Endodermal cell (in vitro differentiated cells): ENCODE results near the gene BRCA2. TPM values are rescaled to one million over a fixed set of nuclear protein-coding genes. Genes with fewer than 3 reads are reported as not detected.

Experiments
- DNase-seq: peaks from one replicate; pipeline ENCODE4 v3.0.0-alpha.2; 2017
- H3K27ac ChIP-seq: 2 replicates; pipeline ENCODE4 v1.5.1; 2013; ENCODE audit warnings: mild to moderate bottlenecking, low read depth, low read length, moderate library complexity
- H3K27me3 ChIP-seq: 2 replicates; pipeline ENCODE4 v1.6.1; 2013; ENCODE audit warnings: mild to moderate bottlenecking, low read length, moderate library complexity; ENCODE audit not compliant: insufficient read depth, control insufficient read depth, poor library complexity, severe bottlenecking
- H3K36me3 ChIP-seq: 2 replicates; pipeline ENCODE4 v1.7.0; 2013; ENCODE audit warnings: mild to moderate bottlenecking, low read length, moderate library complexity; ENCODE audit not compliant: control insufficient read depth, insufficient read depth
- H3K4me1 ChIP-seq: one replicate; pipeline ENCODE4 v1.7.0; 2013; ENCODE audit warnings: low read length; ENCODE audit not compliant: control insufficient read depth, insufficient read depth
- H3K4me3 ChIP-seq: 2 replicates; pipeline ENCODE4 v1.5.1; 2013; ENCODE audit warnings: mild to moderate bottlenecking, low read length, moderate library complexity
- H3K9ac ChIP-seq: 2 replicates; pipeline ENCODE4 v1.6.1; 2013; ENCODE audit warnings: mild to moderate bottlenecking, low read length, moderate library complexity; ENCODE audit not compliant: poor library complexity, severe bottlenecking; ENCODE audit errors: extremely low read depth
- H3K9me3 ChIP-seq: 2 replicates; pipeline ENCODE4 v1.6.1; 2013; ENCODE audit warnings: mild to moderate bottlenecking, low read length, moderate library complexity; ENCODE audit not compliant: control insufficient read depth
- H3K27ac Mint-ChIP-seq: 2 replicates; pipeline ENCODE4 v1.8.0; 2020; ENCODE audit warnings: mixed read lengths
- H3K27me3 Mint-ChIP-seq: 2 replicates; pipeline ENCODE4 v1.8.0; 2021; ENCODE audit warnings: mild to moderate bottlenecking, mixed read lengths; ENCODE audit not compliant: insufficient read depth
- H3K36me3 Mint-ChIP-seq: 2 replicates; pipeline ENCODE4 v1.8.0; 2020; ENCODE audit warnings: low read depth, mixed read lengths
- H3K4me1 Mint-ChIP-seq: 2 replicates; pipeline ENCODE4 v1.8.0; 2020; ENCODE audit warnings: mixed read lengths
- H3K4me3 Mint-ChIP-seq: 2 replicates; pipeline ENCODE4 v1.8.0; 2020; ENCODE audit warnings: mild to moderate bottlenecking, moderate library complexity, mixed read lengths
- H3K9me3 Mint-ChIP-seq: 2 replicates; pipeline ENCODE4 v1.8.0; 2020; ENCODE audit warnings: mild to moderate bottlenecking, mixed read lengths
- CTCF ChIP-seq: fragments of 200-600 bp; sonication (generic); conservative IDR thresholded peaks from 2 replicates; pipeline ENCODE4 v1.5.0; 2021; ENCODE audit warnings: antibody characterized with exemption, mild to moderate bottlenecking
- WGBS, 2 experiments: methylation state at CpG; one replicate each; pipeline versions ENCODE4 v1.1.5 to v1.1.7; 2013; ENCODE audit warnings: missing lambda C conversion rate in 2 of 2, mixed read lengths in 1 of 2; ENCODE audit not compliant: insufficient coverage in 1 of 2, insufficient read length in 1 of 2; 5-methylcytosine and 5-hydroxymethylcytosine counted together
- total RNA-seq, 2 donors: library from RNA; stranded (reverse); fragmentation: NEBNext Ultra II Directional in 1 of 2; extraction: Animal tissue kit (Norgen Biotek cat#: 25700) in 1 of 2; gene quantifications; 2 replicates in 1 of 2; 3 replicates in 1 of 2; pipeline ENCODE4 v1.2.1, GENCODE V29; 2021

The BRCA2 gene
- total RNA-seq, 2 donors from 2014 or later: 25.7 to 27.8 TPM

GRCh38 chr13:32305646-32306045 is 9.7 kb upstream of the BRCA2 start:
- H3K9ac ChIP-seq: no peak overlapping the region
- H3K9me3 Mint-ChIP-seq: no peaks in the 10 kb centered on the region
- H3K4me3 ChIP-seq: no peak overlapping the region
- H3K27me3 ChIP-seq: no peaks in the 10 kb centered on the region
- H3K36me3 ChIP-seq: no peaks in the 10 kb centered on the region
- no peaks in the 10 kb centered on the region for H3K9me3 ChIP-seq
- no peak overlapping the region for H3K4me3 Mint-ChIP-seq
- H3K27ac Mint-ChIP-seq: no peak overlapping the region
- TF ChIP-seq CTCF: no peak
- no peaks in the 10 kb centered on the region for H3K4me1 ChIP-seq
- H3K27ac ChIP-seq: no peak overlapping the region
- H3K4me1 Mint-ChIP-seq: no peaks in the 10 kb centered on the region
- no peaks in the 10 kb centered on the region for H3K27me3 Mint-ChIP-seq
- no peaks in the 10 kb centered on the region for H3K36me3 Mint-ChIP-seq
- DNase-seq: no peak

- no peaks in the 10 kb centered on the region for H3K9me3 Mint-ChIP-seq
- no peaks in the 10 kb centered on the region for H3K4me1 Mint-ChIP-seq
- Histone ChIP-seq H3K36me3 (no peaks in the 10 kb centered on the region), H3K27ac (no peak overlapping the region), H3K27me3 (no peaks in the 10 kb centered on the region), H3K9ac (no peak overlapping the region), H3K4me3 (no peak overlapping the region), H3K4me1 (no peaks in the 10 kb centered on the region), H3K9me3 (no peaks in the 10 kb centered on the region)
- H3K27me3 Mint-ChIP-seq: no peaks in the 10 kb centered on the region
- WGBS, 2 experiments: 78 to 79% methylated on average over 8 to 10 of the region's 10 CpGs
- no peak overlapping the region for H3K4me3 Mint-ChIP-seq
- DNase-seq: no peak
- H3K36me3 Mint-ChIP-seq: no peaks in the 10 kb centered on the region
- no peak for TF ChIP-seq CTCF
- H3K27ac Mint-ChIP-seq: no peak overlapping the region
These were observed 5.8 kb upstream of the BRCA2 start for GRCh38 chr13:32309312-32310133.

- Histone ChIP-seq H3K4me1 (no peaks in the 10 kb centered on the region), H3K27ac (no peak overlapping the region), H3K36me3 (no peaks in the 10 kb centered on the region), H3K27me3 (no peaks in the 10 kb centered on the region), H3K4me3 (no peak overlapping the region), H3K9me3 (no peaks in the 10 kb centered on the region), H3K9ac (no peak overlapping the region)
- no peaks in the 10 kb centered on the region for H3K36me3 Mint-ChIP-seq
- H3K9me3 Mint-ChIP-seq: no peaks in the 10 kb centered on the region
- H3K4me1 Mint-ChIP-seq: no peaks in the 10 kb centered on the region
- H3K27me3 Mint-ChIP-seq: no peaks in the 10 kb centered on the region
- no peak overlapping the region for H3K27ac Mint-ChIP-seq
- 56 to 59% methylated on average over 7 to 12 of the region's 12 CpGs for WGBS, 2 experiments
- H3K4me3 Mint-ChIP-seq: no peak overlapping the region
- TF ChIP-seq CTCF: peak; percentile 83
- peak; percentile 52 for DNase-seq
These were observed 5.1 kb upstream of the BRCA2 start for GRCh38 chr13:32310134-32310706.
